ENCODE results near the gene C17orf58. TPM values are rescaled to one million over a fixed set of nuclear protein-coding genes. Genes with fewer than 3 reads are reported as not detected.

Gene C17orf58
- total and polyA plus RNA-seq, 2 of the 8 experiments (the other 6 are each of a cell fraction or from before 2014, with no cell fraction given): 22.6 to 24.1 TPM

DNA sequence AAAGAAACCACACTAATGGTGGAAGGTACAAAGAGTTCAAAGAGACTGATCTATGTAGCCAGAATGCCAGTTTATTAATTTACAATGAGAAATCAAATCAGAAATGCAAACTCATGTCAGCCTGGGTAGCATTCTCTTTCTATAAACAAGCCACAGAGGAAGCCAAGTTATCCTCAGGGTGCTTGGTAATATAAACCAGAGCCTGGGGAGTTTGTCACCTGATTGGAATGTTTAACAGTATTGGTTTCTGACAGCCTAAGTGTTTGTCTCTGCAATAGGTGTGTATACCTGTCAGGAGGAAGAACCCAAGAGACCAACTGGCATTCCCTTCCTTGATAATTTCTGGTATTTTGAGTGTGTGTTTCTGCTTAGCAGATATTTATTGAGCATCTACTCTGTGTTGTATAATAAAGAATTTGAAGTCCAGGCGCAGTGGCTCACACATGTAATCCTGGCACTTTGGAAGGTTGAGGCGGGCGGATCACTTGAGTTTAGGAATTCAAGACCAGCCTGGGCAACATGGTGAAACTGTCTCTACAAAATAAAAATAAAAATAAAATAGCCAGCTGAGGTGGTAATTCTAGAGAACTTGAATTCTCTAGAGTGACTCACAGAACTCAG, 3.1 kb upstream of the C17orf58 start:
- ChIA-PET CTCF (ENCODE audit: partially characterized antibody) (interaction anchor here (0.6 to 1.0 kb wide), 2 partner anchors 16 to 56 kb away, joined by 3 read pairs; no protein-coding TSS in a partner anchor), POLR2A (ENCODE audit: partially characterized antibody) (interaction anchor here (0.6 kb wide), 1 partner anchor 20 kb away, joined by 4 read pairs; no protein-coding TSS in a partner anchor)
- no peak overlapping the region for H3K4ac ChIP-seq (replicated peaks; ENCODE audit: insufficient read length, low read depth, low read length)
- peaks cover 5% of the 10 kb centered on the region; the same call in 1 of the 2 replicates for H3K23me2 ChIP-seq (ENCODE audit: low read depth, low read length)
- no peak overlapping the region for H3K18ac ChIP-seq (ENCODE audit: extremely low read depth, low read length)
- no peaks in the 10 kb centered on the region for H4K20me1 ChIP-seq (replicated peaks in 1 of 2; ENCODE audit: control insufficient read depth in 1 of 2, insufficient read depth in 2 of 2, low read length in 2 of 2)
- no peaks in the 10 kb centered on the region for H3K36me3 ChIP-seq (ENCODE audit: control insufficient read depth in 2 of 4, insufficient read depth in 4 of 4, low read length in 3 of 4)
- no peak overlapping the region for H2AFZ ChIP-seq (ENCODE audit: low read length)
- 95% methylated on average over 3 of the region's 3 CpGs; no CpG with 5 or more reads in 1 of the 2 experiments for whole genome bisulfite sequencing, 2 experiments (ENCODE audit: extremely low coverage in 1 of 2, insufficient coverage in 1 of 2, insufficient read length in 1 of 2, insufficient replicate concordance in 2 of 2, low coverage in 1 of 2, low lambda C conversion rate in 2 of 2, missing lambda C conversion rate in 1 of 2)
- H4K8ac ChIP-seq (ENCODE audit: extremely low read depth, insufficient read depth, low read length): no peak overlapping the region
- H2BK15ac ChIP-seq (ENCODE audit: low read length): no peak overlapping the region
- no peaks in the 10 kb centered on the region for H3K79me1 ChIP-seq (ENCODE audit: low read depth, low read length)
- no peak overlapping the region for H4K91ac ChIP-seq (replicated peaks; ENCODE audit: insufficient read length, low read length)
- no peak for FAIRE-seq
- no peak overlapping the region for H3K27ac ChIP-seq (ENCODE audit: low read depth, low read length)
- H4K5ac ChIP-seq (ENCODE audit: insufficient read length, low read depth, low read length): no peak overlapping the region
- H3K9ac ChIP-seq (replicated peaks in 1 of 4; ENCODE audit: extremely low read depth in 1 of 4, low read depth in 3 of 4, low read length in 3 of 4): no peak overlapping the region
- DNase-seq (ENCODE audit: low read depth in 1 of 2, low spot score in 2 of 2): no peak
- H3K9me3 ChIP-seq (ENCODE audit: insufficient read depth in 2 of 2, low read depth in 1 of 2, low read length in 1 of 2): no peaks in the 10 kb centered on the region; a peak in 1 of 4 replicates
- no peak overlapping the region for H2BK12ac ChIP-seq (ENCODE audit: low read depth, low read length)
- H3K79me2 ChIP-seq (ENCODE audit: control insufficient read depth in 1 of 2, insufficient read depth in 2 of 2, low read length in 2 of 2): no peaks in the 10 kb centered on the region
- no peak overlapping the region for H3K4me3 ChIP-seq (ENCODE audit: extremely low read depth in 1 of 4, insufficient read depth in 2 of 4, low read depth in 3 of 4, low read length in 4 of 4)
- H3K56ac ChIP-seq (replicated peaks; ENCODE audit: insufficient read length, low read depth, low read length): no peak overlapping the region
- H3K27me3 ChIP-seq (replicated peaks in 1 of 4; ENCODE audit: control insufficient read depth in 3 of 4, extremely low read depth in 1 of 4, insufficient read depth in 3 of 4, low read length in 3 of 4): peaks cover 0 to 21% (median 10%) of the 10 kb centered on the region in 4 experiments; a peak in 6 of 7 replicates
- H2BK120ac ChIP-seq (replicated peaks; ENCODE audit: low read depth, low read length): no peak overlapping the region
- no peak overlapping the region for H2BK20ac ChIP-seq (ENCODE audit: low read length)
- TF ChIP-seq SP1 (IDR thresholded peaks at IDR 0.05; ENCODE audit: low read depth, low read length) (no peak), ASH2L (IDR thresholded peaks at IDR 0.05; ENCODE audit: low read length) (no peak), GTF2F1 (IDR thresholded peaks at IDR 0.05; ENCODE audit: borderline replicate concordance, low read depth, low read length) (no peak), SIX5 (IDR thresholded peaks at IDR 0.05; ENCODE audit: low read depth, low read length) (no peak), KDM1A (IDR thresholded peaks at IDR 0.05; ENCODE audit: borderline replicate concordance, low read length) (no peak), SP4 (IDR thresholded peaks at IDR 0.05; ENCODE audit: low read length) (no peak), SP2 (IDR thresholded peaks at IDR 0.05; ENCODE audit: low read length) (no peak), SRF (IDR thresholded peaks at IDR 0.05; ENCODE audit: low read depth, low read length) (no peak), SUZ12 (IDR thresholded peaks at IDR 0.05; ENCODE audit: low read length) (no peak)
- no peak overlapping the region for H2BK5ac ChIP-seq (ENCODE audit: low read depth, low read length)
- H2AK5ac ChIP-seq (ENCODE audit: low read depth, low read length): no peak overlapping the region
- no peak overlapping the region for H3K14ac ChIP-seq (ENCODE audit: insufficient read length)
- H3K4me1 ChIP-seq (replicated peaks in 1 of 4; ENCODE audit: control insufficient read depth in 3 of 4, insufficient read depth in 4 of 4, low read length in 3 of 4): peaks cover 0 to 9% (median 6%) of the 10 kb centered on the region in 4 experiments; a peak in 3 of 7 replicates
- H3K4me2 ChIP-seq (ENCODE audit: insufficient read depth in 1 of 2, low read depth in 2 of 2, low read length in 2 of 2): no peak overlapping the region
- H3K23ac ChIP-seq (ENCODE audit: insufficient read length): no peak overlapping the region

Measured in H1 (cell line).